ENCODE data around the gene ST8SIA5. TPM values are rescaled to one million over a fixed set of nuclear protein-coding genes. Genes with fewer than 3 reads are reported as not detected.

ST8SIA5 gene
- total and polyA plus RNA-seq, 2 experiments from 2014 or later, result 3.3 to 4.8 TPM

GRCh38 chr18:46770708-46771107 is 13.9 kb upstream of the ST8SIA5 start:
- H3K9me2 ChIP-seq (ENCODE audit: insufficient read depth), result peaks cover 10% of the 10 kb centered on the region
- no peak overlapping the region for H3K27ac ChIP-seq (ENCODE audit: low read depth)
- H3K4me1 ChIP-seq (ENCODE audit: insufficient read depth), result peaks cover 47% of the 10 kb centered on the region
- H4K20me1 ChIP-seq (replicated peaks; ENCODE audit: insufficient read depth), result no peaks in the 10 kb centered on the region
- Mint-ChIP-seq H3K4me3 (no peak overlapping the region), H3K36me3 (ENCODE audit: low read depth) (no peaks in the 10 kb centered on the region), H3K27ac (no peak overlapping the region), H3K9me3 (no peaks in the 10 kb centered on the region; the same call in 2 of the 3 replicates), H3K4me1 (peaks cover 37% of the 10 kb centered on the region), H3K27me3 (ENCODE audit: insufficient read depth, low read depth, poor library complexity) (no peaks in the 10 kb centered on the region)
- H2AFZ ChIP-seq, result no peak overlapping the region
- H3K27me3 ChIP-seq (ENCODE audit: insufficient read depth), result no peaks in the 10 kb centered on the region
- H3K4me2 ChIP-seq, result no peak overlapping the region
- H3K4me3 ChIP-seq, result no peak overlapping the region
- TF ChIP-seq REST (IDR thresholded peaks at IDR 0.05; ENCODE audit: unreplicated experiment) (no peak), ETS1 (IDR thresholded peaks at IDR 0.05) (no peak), ZNF331 (CRISPR knock-in tag; IDR thresholded peaks at IDR 0.05; ENCODE audit: low read depth) (no peak)
- H3F3A ChIP-seq (replicated peaks; ENCODE audit: low read depth), result no peaks in the 10 kb centered on the region
- DNase-seq (ENCODE audit: low spot score) (no peak), ATAC-seq (no peak)
- H3K36me3 ChIP-seq (ENCODE audit: insufficient read depth), result no peaks in the 10 kb centered on the region
- H3K79me2 ChIP-seq (replicated peaks; ENCODE audit: insufficient read depth), result no peaks in the 10 kb centered on the region

GRCh38 chr18:46768166-46768921 is 11.5 kb upstream of the ST8SIA5 start:
- ATAC-seq, result peak; percentile 64
- Histone ChIP-seq H3K27ac (ENCODE audit: low read depth) (no peak overlapping the region), H3K4me1 (ENCODE audit: insufficient read depth) (peaks cover 27% of the 10 kb centered on the region), H3K9me2 (ENCODE audit: insufficient read depth) (peaks cover 21% of the 10 kb centered on the region), H3K4me3 (no peak overlapping the region), H3K79me2 (replicated peaks; ENCODE audit: insufficient read depth) (no peaks in the 10 kb centered on the region), H3K27me3 (ENCODE audit: insufficient read depth) (no peaks in the 10 kb centered on the region), H3K36me3 (ENCODE audit: insufficient read depth) (no peaks in the 10 kb centered on the region), H3F3A (replicated peaks; ENCODE audit: low read depth) (no peaks in the 10 kb centered on the region), H4K20me1 (replicated peaks; ENCODE audit: insufficient read depth) (no peaks in the 10 kb centered on the region), H2AFZ (peak overlapping the region; percentile 59; the same call in 1 of the 2 replicates), H3K4me2 (no peak overlapping the region)
- Mint-ChIP-seq H3K27me3 (ENCODE audit: insufficient read depth, low read depth, poor library complexity) (no peaks in the 10 kb centered on the region), H3K27ac (no peak overlapping the region), H3K4me1 (peaks cover 35% of the 10 kb centered on the region), H3K4me3 (no peak overlapping the region), H3K9me3 (no peaks in the 10 kb centered on the region; the same call in 2 of the 3 replicates), H3K36me3 (ENCODE audit: low read depth) (no peaks in the 10 kb centered on the region)
- DNase-seq (ENCODE audit: low spot score), result no peak
- TF ChIP-seq CTCF (conservative IDR thresholded peaks at IDR 0.05; ENCODE audit: low read depth in 2 of 2) (no peak), STAT1 (IDR thresholded peaks at IDR 0.05; ENCODE audit: unreplicated experiment) (no peak)
